AG04450 (cell line): Measurements from ENCODE around the gene OR10H1. TPM values are rescaled to one million over a fixed set of nuclear protein-coding genes. Genes with fewer than 3 reads are reported as not detected.
"Not testable (repeated sequence)": the region's sequence is repeated elsewhere in the genome, so short reads cannot be mapped to it uniquely, and the experiment has no call there.

Experiments used
- CTCF ChIA-PET: fragments of 300-600, 350-600 bp; formaldehyde crosslinking; extraction: SDS; loops from one replicate; lab custom pipeline; 2022; ENCODE audit warnings: antibody characterized with exemption, inconsistent platforms; lab: Charles Lee
- POLR2A ChIA-PET: fragments of 350-600 bp; formaldehyde crosslinking; extraction: SDS; loops from one replicate; lab custom pipeline; 2021; ENCODE audit warnings: antibody characterized with exemption, inconsistent platforms; lab: Yijun Ruan, JAX
- DNase-seq: peaks from one replicate; pipeline ENCODE4 v3.0.0-alpha.2; 2011; ENCODE audit warnings: low read depth, low spot score
- H3K27ac ChIP-seq: one replicate; pipeline ENCODE4 v1.5.1; 2012; ENCODE audit warnings: low read depth, low read length, control low read depth
- H3K27me3 ChIP-seq: one replicate; pipeline ENCODE4 v1.6.0; 2012; ENCODE audit warnings: low read length; ENCODE audit not compliant: control insufficient read depth, insufficient read depth
- H3K4me3 ChIP-seq: 2 replicates; pipeline ENCODE4 v1.5.1; 2011; ENCODE audit warnings: mild to moderate bottlenecking, low read depth, low read length, control low read depth
- H3K9me3 ChIP-seq: 2 replicates; pipeline ENCODE4 v1.5.1; 2012; ENCODE audit warnings: low read length; ENCODE audit not compliant: control insufficient read depth, insufficient read depth
- CTCF ChIP-seq: IDR thresholded peaks from 2 replicates; pipeline ENCODE4 v1.5.1; 2011; ENCODE audit warnings: low read depth, low read length, control low read depth, inconsistent platforms
- polyA plus RNA-seq: library from polyadenylated mRNA; depleted of rRNA; stranded (reverse); fragments of >200 nt; gene quantifications from 2 replicates; pipeline ENCODE4 v1.2.3, GENCODE V29; 2011

OR10H1 gene
- polyA plus RNA-seq, 1 experiment: not detected

GRCh38 chr19:15829306-15829698 lies 13.8 kb upstream of the OR10H1 start:
- TF ChIP-seq CTCF: no peak
- peaks cover 2% of the 10 kb centered on the region for H3K27me3 ChIP-seq
- no peak overlapping the region for H3K27ac ChIP-seq
- no peak for DNase-seq
- no peak overlapping the region for H3K4me3 ChIP-seq
- ChIA-PET POLR2A (no interaction called here), CTCF (no interaction called here)
- H3K9me3 ChIP-seq: no peaks in the 10 kb centered on the region

DNA sequence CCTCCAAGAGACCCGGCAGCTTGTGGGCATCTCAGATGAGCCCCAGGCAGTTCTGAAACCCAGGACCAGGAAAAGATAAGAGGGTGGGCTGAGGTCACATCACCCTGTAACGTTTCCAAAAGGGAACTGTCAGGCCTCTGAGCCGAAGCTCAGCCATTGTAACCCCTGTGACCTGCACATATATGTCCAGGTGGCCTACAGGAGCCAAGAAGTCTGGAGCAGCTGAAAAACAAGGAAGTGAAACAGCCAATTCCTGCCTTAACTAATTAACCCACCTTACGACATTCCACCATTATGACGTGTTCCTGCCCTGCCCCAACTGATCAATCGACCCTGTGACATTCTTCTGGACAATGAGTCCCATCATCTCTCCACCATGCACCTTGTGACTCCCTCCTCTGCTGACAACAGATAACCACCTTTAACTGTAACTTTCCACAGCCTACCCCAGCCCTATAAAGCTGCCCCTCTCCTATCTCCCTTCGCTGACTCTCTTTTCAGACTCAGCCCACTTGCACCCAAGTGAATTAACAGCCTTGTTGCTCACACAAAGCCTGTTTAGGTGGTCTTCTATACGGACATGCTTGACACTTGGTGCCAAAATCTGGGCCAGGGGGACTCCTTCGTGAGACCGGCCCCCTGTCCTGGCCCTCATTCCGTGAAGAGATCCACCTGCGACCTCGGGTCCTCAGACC lies 13.3 kb upstream of the OR10H1 start:
- CTCF ChIA-PET: interaction anchor here (0.6 kb wide), 1 partner anchor 633 kb away, joined by 5 read pairs; no protein-coding TSS in a partner anchor
- H3K4me3 ChIP-seq, DNase-seq, POLR2A ChIA-PET, H3K27me3 ChIP-seq, H3K9me3 ChIP-seq, H3K27ac ChIP-seq: not testable (repeated sequence)

- Histone ChIP-seq H3K27ac (no peak overlapping the region), H3K4me3 (no peak overlapping the region), H3K9me3 (no peaks in the 10 kb centered on the region), H3K27me3 (peaks cover 2% of the 10 kb centered on the region)
- ChIA-PET CTCF (interaction anchor here (0.6 kb wide), 1 partner anchor 633 kb away, joined by 5 read pairs; no protein-coding TSS in a partner anchor), POLR2A (no interaction called here)
- TF ChIP-seq CTCF: no peak
- no peak for DNase-seq
Observed at GRCh38 chr19:15828121-15828610, 12.7 kb upstream of the OR10H1 start.

DNA sequence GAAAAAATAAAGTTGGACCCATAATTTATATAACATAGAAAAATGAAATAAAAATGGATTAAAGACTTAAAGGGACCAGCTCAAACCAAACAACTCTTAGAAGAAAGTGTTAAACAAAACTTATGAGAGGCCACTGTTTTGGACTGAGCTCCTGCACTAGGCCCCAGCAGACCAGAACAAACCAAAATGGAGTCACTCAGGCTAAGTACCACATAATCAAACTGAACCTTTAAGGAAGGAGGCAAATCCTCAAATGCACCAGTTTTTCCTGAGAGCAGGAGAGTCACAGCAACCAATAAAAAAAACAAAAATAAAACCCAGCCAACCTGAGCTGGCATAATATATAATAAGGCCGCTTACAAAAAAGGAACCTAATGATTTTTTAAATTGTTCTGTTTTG lies 10.3 kb upstream of the OR10H1 start:
- Histone ChIP-seq H3K27ac (no peak overlapping the region), H3K4me3 (no peak overlapping the region), H3K9me3 (no peaks in the 10 kb centered on the region), H3K27me3 (peaks cover 2% of the 10 kb centered on the region)
- POLR2A ChIA-PET: no interaction called here
- TF ChIP-seq CTCF: no peak
- DNase-seq: no peak
- CTCF ChIA-PET: no interaction called here

GRCh38 chr19:15820646-15821045 lies 5.2 kb upstream of the OR10H1 start:
- peaks cover under 1% of the 10 kb centered on the region; the same call in 1 of the 2 replicates for H3K9me3 ChIP-seq
- no peak overlapping the region for H3K27ac ChIP-seq
- DNase-seq: no peak
- no peak for TF ChIP-seq CTCF
- ChIA-PET POLR2A (no interaction called here), CTCF (no interaction called here)
- no peaks in the 10 kb centered on the region for H3K27me3 ChIP-seq
- H3K4me3 ChIP-seq: no peak overlapping the region
